ENCODE results near the gene TTC19. TPM values are rescaled to one million over a fixed set of nuclear protein-coding genes. Genes with fewer than 3 reads are reported as not detected.
A peak's percentile ranks its signal among the peaks of the same experiment; 100 is the strongest.

The TTC19 gene
- total RNA-seq, 1 experiment from 2014 or later: 20.2 TPM

- H3K4me3 Mint-ChIP-seq (ENCODE audit: unreplicated experiment): no peak overlapping the region
- Histone ChIP-seq H3K27me3 (replicated peaks; ENCODE audit: control insufficient read depth, insufficient read depth, low read length) (no peaks in the 10 kb centered on the region), H3K36me3 (ENCODE audit: control insufficient read depth, insufficient read depth, low read length) (no peaks in the 10 kb centered on the region), H3K4me1 (no peaks in the 10 kb centered on the region), H3K4me3 (ENCODE audit: low read depth, low read length) (no peak overlapping the region), H3K9me3 (no peaks in the 10 kb centered on the region)
- ChIA-PET POLR2A (no interaction called here), CTCF (no interaction called here)
- H3K4me1 Mint-ChIP-seq (ENCODE audit: low read depth, unreplicated experiment): no peaks in the 10 kb centered on the region
- no peak overlapping the region for H3K27ac Mint-ChIP-seq (ENCODE audit: unreplicated experiment)
- H3K36me3 Mint-ChIP-seq (ENCODE audit: insufficient read depth, unreplicated experiment): peaks cover 14% of the 10 kb centered on the region
- intact Hi-C loops (cut with micrococcal nuclease; ENCODE audit: unreplicated experiment): no loop called here
- no peaks in the 10 kb centered on the region for H3K27me3 Mint-ChIP-seq (ENCODE audit: insufficient read depth, unreplicated experiment)
- BruUV-seq (replicated peaks): no TSS peak
- no peak for DNase-seq
- no peak for TF ChIP-seq CTCF (IDR thresholded peaks at IDR 0.05; ENCODE audit: insufficient read depth in 1 of 2, low read depth in 1 of 2, low read length in 1 of 2, severe bottlenecking in 1 of 2, unreplicated experiment in 1 of 2)
- H3K9me3 Mint-ChIP-seq (ENCODE audit: unreplicated experiment): no peaks in the 10 kb centered on the region
These were observed 18.4 kb upstream of the TTC19 start for GRCh38 chr17:15981208-15981607.

- Mint-ChIP-seq H3K27ac (ENCODE audit: unreplicated experiment) (peak overlapping the region; percentile 6), H3K4me1 (ENCODE audit: low read depth, unreplicated experiment) (no peaks in the 10 kb centered on the region), H3K4me3 (ENCODE audit: unreplicated experiment) (no peak overlapping the region), H3K36me3 (ENCODE audit: insufficient read depth, unreplicated experiment) (peaks cover 16% of the 10 kb centered on the region), H3K9me3 (ENCODE audit: unreplicated experiment) (no peaks in the 10 kb centered on the region), H3K27me3 (ENCODE audit: insufficient read depth, unreplicated experiment) (no peaks in the 10 kb centered on the region)
- Histone ChIP-seq H3K4me3 (ENCODE audit: low read depth, low read length) (no peak overlapping the region), H3K36me3 (ENCODE audit: control insufficient read depth, insufficient read depth, low read length) (no peaks in the 10 kb centered on the region), H3K27me3 (replicated peaks; ENCODE audit: control insufficient read depth, insufficient read depth, low read length) (no peaks in the 10 kb centered on the region), H3K4me1 (no peaks in the 10 kb centered on the region), H3K9me3 (no peaks in the 10 kb centered on the region)
- ChIA-PET POLR2A (no interaction called here), CTCF (no interaction called here)
- no TSS peak for BruUV-seq (replicated peaks)
- DNase-seq: no peak
- no peak for TF ChIP-seq CTCF (IDR thresholded peaks at IDR 0.05; ENCODE audit: insufficient read depth in 1 of 2, low read depth in 1 of 2, low read length in 1 of 2, severe bottlenecking in 1 of 2, unreplicated experiment in 1 of 2)
- intact Hi-C loops (cut with micrococcal nuclease; ENCODE audit: unreplicated experiment): no loop called here
These were observed 17.7 kb upstream of the TTC19 start for GRCh38 chr17:15981646-15982580.

GRCh38 chr17:15996322-15996721 lies 3.3 kb upstream of the TTC19 start:
- H3K9me3 Mint-ChIP-seq (ENCODE audit: unreplicated experiment): no peaks in the 10 kb centered on the region
- peaks cover 32% of the 10 kb centered on the region for H3K36me3 Mint-ChIP-seq (ENCODE audit: insufficient read depth, unreplicated experiment)
- H3K4me3 ChIP-seq (ENCODE audit: low read depth, low read length): no peak overlapping the region
- no peaks in the 10 kb centered on the region for H3K4me1 ChIP-seq
- intact Hi-C loops (cut with micrococcal nuclease; ENCODE audit: unreplicated experiment): no loop called here
- H3K9me3 ChIP-seq: no peaks in the 10 kb centered on the region
- H3K27ac Mint-ChIP-seq (ENCODE audit: unreplicated experiment): no peak overlapping the region
- BruUV-seq (replicated peaks): no TSS peak
- H3K27me3 Mint-ChIP-seq (ENCODE audit: insufficient read depth, unreplicated experiment): no peaks in the 10 kb centered on the region
- DNase-seq: no peak
- CTCF ChIA-PET: no interaction called here
- H3K4me3 Mint-ChIP-seq (ENCODE audit: unreplicated experiment): no peak overlapping the region
- peaks cover 7% of the 10 kb centered on the region for H3K4me1 Mint-ChIP-seq (ENCODE audit: low read depth, unreplicated experiment)
- no peaks in the 10 kb centered on the region for H3K36me3 ChIP-seq (ENCODE audit: control insufficient read depth, insufficient read depth, low read length)
- H3K27me3 ChIP-seq (replicated peaks; ENCODE audit: control insufficient read depth, insufficient read depth, low read length): no peaks in the 10 kb centered on the region
- POLR2A ChIA-PET: no interaction called here
- TF ChIP-seq CTCF (IDR thresholded peaks at IDR 0.05; ENCODE audit: insufficient read depth in 1 of 2, low read depth in 1 of 2, low read length in 1 of 2, severe bottlenecking in 1 of 2, unreplicated experiment in 1 of 2): no peak
